ENCODE measurements around the gene CELA2A.

CELA2A gene
- 0.17 to 0.96 (median 0.58) reads per million in 3 donors for total RNA-seq

GRCh38 chr1:15456313-15456954 lies at the start of gene CELA2A:
CELA2A (plus strand) TSS chr1:15456732; CDS start chr1:15456754, 22 bp downstream.
- Histone ChIP-seq H3K36me3 (ENCODE audit: control insufficient read depth, insufficient read depth, low read length) (no peaks in the 10 kb centered on the region), H3K27ac (ENCODE audit: insufficient read depth, low read length, poor library complexity, severe bottlenecking) (no peak within 1 kb of the TSS), H3K27me3 (replicated peaks; ENCODE audit: control insufficient read depth, insufficient read depth, low read length, poor library complexity, severe bottlenecking) (no peaks in the 10 kb centered on the region), H3K4me3 (ENCODE audit: insufficient read depth, low read depth, low read length, poor library complexity, severe bottlenecking) (no peak within 1 kb of the TSS), H3K9me3 (ENCODE audit: control insufficient read depth, low read length) (no peaks in the 10 kb centered on the region), H3K4me1 (ENCODE audit: control insufficient read depth, insufficient read depth, low read length, poor library complexity, severe bottlenecking) (no peaks in the 10 kb centered on the region)
- DNase-seq: no peak

- Histone ChIP-seq H3K36me3 (ENCODE audit: control insufficient read depth, insufficient read depth, low read length) (no peaks in the 10 kb centered on the region), H3K4me1 (ENCODE audit: control insufficient read depth, insufficient read depth, low read length, poor library complexity, severe bottlenecking) (peaks cover 21% of the 10 kb centered on the region), H3K9me3 (ENCODE audit: control insufficient read depth, low read length) (no peaks in the 10 kb centered on the region), H3K27me3 (replicated peaks; ENCODE audit: control insufficient read depth, insufficient read depth, low read length, poor library complexity, severe bottlenecking) (no peaks in the 10 kb centered on the region), H3K4me3 (ENCODE audit: insufficient read depth, low read depth, low read length, poor library complexity, severe bottlenecking) (no peak overlapping the region), H3K27ac (ENCODE audit: insufficient read depth, low read length, poor library complexity, severe bottlenecking) (no peak overlapping the region)
- DNase-seq: no peak
These were observed 49.0 kb upstream of the CELA2A start for GRCh38 chr1:15407580-15407979.

- Histone ChIP-seq H3K4me3 (ENCODE audit: insufficient read depth, low read depth, low read length, poor library complexity, severe bottlenecking) (peak overlapping the region; percentile 91), H3K27me3 (replicated peaks; ENCODE audit: control insufficient read depth, insufficient read depth, low read length, poor library complexity, severe bottlenecking) (no peaks in the 10 kb centered on the region), H3K9me3 (ENCODE audit: control insufficient read depth, low read length) (no peaks in the 10 kb centered on the region), H3K27ac (ENCODE audit: insufficient read depth, low read length, poor library complexity, severe bottlenecking) (peak overlapping the region; percentile 89), H3K36me3 (ENCODE audit: control insufficient read depth, insufficient read depth, low read length) (peaks cover 3% of the 10 kb centered on the region), H3K4me1 (ENCODE audit: control insufficient read depth, insufficient read depth, low read length, poor library complexity, severe bottlenecking) (peaks cover 32% of the 10 kb centered on the region)
- no peak for DNase-seq
These were observed 47.6 kb upstream of the CELA2A start for GRCh38 chr1:15408890-15409387.

GRCh38 chr1:15409388-15410222 lies 46.9 kb upstream of the CELA2A start, which contains the start of gene EFHD2:
EFHD2 (plus strand) TSS chr1:15409888; CDS start chr1:15409972, 84 bp downstream.
- DNase-seq: peak; percentile 87 to 93 (median 89)
- no peaks in the 10 kb centered on the region for H3K27me3 ChIP-seq (replicated peaks; ENCODE audit: control insufficient read depth, insufficient read depth, low read length, poor library complexity, severe bottlenecking)
- no peaks in the 10 kb centered on the region for H3K9me3 ChIP-seq (ENCODE audit: control insufficient read depth, low read length)
- H3K4me3 ChIP-seq (ENCODE audit: insufficient read depth, low read depth, low read length, poor library complexity, severe bottlenecking): peak within 1 kb of the TSS; percentile 91
- peaks cover 7% of the 10 kb centered on the region for H3K36me3 ChIP-seq (ENCODE audit: control insufficient read depth, insufficient read depth, low read length)
- peak within 1 kb of the TSS; percentile 89 for H3K27ac ChIP-seq (ENCODE audit: insufficient read depth, low read length, poor library complexity, severe bottlenecking)
- peaks cover 32% of the 10 kb centered on the region for H3K4me1 ChIP-seq (ENCODE audit: control insufficient read depth, insufficient read depth, low read length, poor library complexity, severe bottlenecking)

- peaks cover 7% of the 10 kb centered on the region for H3K36me3 ChIP-seq (ENCODE audit: control insufficient read depth, insufficient read depth, low read length)
- no peaks in the 10 kb centered on the region for H3K27me3 ChIP-seq (replicated peaks; ENCODE audit: control insufficient read depth, insufficient read depth, low read length, poor library complexity, severe bottlenecking)
- no peaks in the 10 kb centered on the region for H3K9me3 ChIP-seq (ENCODE audit: control insufficient read depth, low read length)
- peaks cover 38% of the 10 kb centered on the region for H3K4me1 ChIP-seq (ENCODE audit: control insufficient read depth, insufficient read depth, low read length, poor library complexity, severe bottlenecking)
- DNase-seq: no peak
- H3K4me3 ChIP-seq (ENCODE audit: insufficient read depth, low read depth, low read length, poor library complexity, severe bottlenecking): peak overlapping the region; percentile 91
- peak overlapping the region; percentile 89 for H3K27ac ChIP-seq (ENCODE audit: insufficient read depth, low read length, poor library complexity, severe bottlenecking)
These were observed 46.2 kb upstream of the CELA2A start for GRCh38 chr1:15410223-15410883.

GRCh38 chr1:15410884-15411245 lies 45.7 kb upstream of the CELA2A start:
- Histone ChIP-seq H3K27me3 (replicated peaks; ENCODE audit: control insufficient read depth, insufficient read depth, low read length, poor library complexity, severe bottlenecking) (no peaks in the 10 kb centered on the region), H3K4me3 (ENCODE audit: insufficient read depth, low read depth, low read length, poor library complexity, severe bottlenecking) (peak overlapping the region; percentile 91), H3K27ac (ENCODE audit: insufficient read depth, low read length, poor library complexity, severe bottlenecking) (peak overlapping the region; percentile 89), H3K4me1 (ENCODE audit: control insufficient read depth, insufficient read depth, low read length, poor library complexity, severe bottlenecking) (peaks cover 44% of the 10 kb centered on the region), H3K36me3 (ENCODE audit: control insufficient read depth, insufficient read depth, low read length) (peaks cover 7% of the 10 kb centered on the region), H3K9me3 (ENCODE audit: control insufficient read depth, low read length) (no peaks in the 10 kb centered on the region)
- DNase-seq: no peak

GRCh38 chr1:15411593-15412137 lies 44.9 kb upstream of the CELA2A start:
- H3K4me1 ChIP-seq (ENCODE audit: control insufficient read depth, insufficient read depth, low read length, poor library complexity, severe bottlenecking): peaks cover 52% of the 10 kb centered on the region

GRCh38 chr1:15412175-15412800 lies 44.2 kb upstream of the CELA2A start:
- peak in 2 of 3 donors; percentile 50 to 59 for DNase-seq
- Histone ChIP-seq H3K9me3 (ENCODE audit: control insufficient read depth, low read length) (no peaks in the 10 kb centered on the region), H3K36me3 (ENCODE audit: control insufficient read depth, insufficient read depth, low read length) (peaks cover 7% of the 10 kb centered on the region), H3K4me1 (ENCODE audit: control insufficient read depth, insufficient read depth, low read length, poor library complexity, severe bottlenecking) (peaks cover 58% of the 10 kb centered on the region), H3K4me3 (ENCODE audit: insufficient read depth, low read depth, low read length, poor library complexity, severe bottlenecking) (peak overlapping the region; percentile 91), H3K27me3 (replicated peaks; ENCODE audit: control insufficient read depth, insufficient read depth, low read length, poor library complexity, severe bottlenecking) (no peaks in the 10 kb centered on the region), H3K27ac (ENCODE audit: insufficient read depth, low read length, poor library complexity, severe bottlenecking) (peak overlapping the region; percentile 89)

More at GRCh38 chr1:15411593-15412137, 44.9 kb upstream of the CELA2A start:
- Histone ChIP-seq H3K27ac (ENCODE audit: insufficient read depth, low read length, poor library complexity, severe bottlenecking) (peak overlapping the region; percentile 89), H3K9me3 (ENCODE audit: control insufficient read depth, low read length) (no peaks in the 10 kb centered on the region), H3K36me3 (ENCODE audit: control insufficient read depth, insufficient read depth, low read length) (peaks cover 7% of the 10 kb centered on the region), H3K27me3 (replicated peaks; ENCODE audit: control insufficient read depth, insufficient read depth, low read length, poor library complexity, severe bottlenecking) (no peaks in the 10 kb centered on the region), H3K4me3 (ENCODE audit: insufficient read depth, low read depth, low read length, poor library complexity, severe bottlenecking) (peak overlapping the region; percentile 91)
- DNase-seq: peak in 2 of 3 donors; percentile 32 to 41

GRCh38 chr1:15412843-15413242 lies 43.7 kb upstream of the CELA2A start:
- no peaks in the 10 kb centered on the region for H3K9me3 ChIP-seq (ENCODE audit: control insufficient read depth, low read length)
- H3K27ac ChIP-seq (ENCODE audit: insufficient read depth, low read length, poor library complexity, severe bottlenecking): no peak overlapping the region
- H3K27me3 ChIP-seq (replicated peaks; ENCODE audit: control insufficient read depth, insufficient read depth, low read length, poor library complexity, severe bottlenecking): no peaks in the 10 kb centered on the region
- H3K4me3 ChIP-seq (ENCODE audit: insufficient read depth, low read depth, low read length, poor library complexity, severe bottlenecking): no peak overlapping the region
- H3K36me3 ChIP-seq (ENCODE audit: control insufficient read depth, insufficient read depth, low read length): peaks cover 7% of the 10 kb centered on the region
- peaks cover 63% of the 10 kb centered on the region for H3K4me1 ChIP-seq (ENCODE audit: control insufficient read depth, insufficient read depth, low read length, poor library complexity, severe bottlenecking)
- DNase-seq: no peak
